ENCODE measurements around the gene LYPLA2.
A peak's percentile ranks its signal among the peaks of the same experiment; 100 is the strongest.

The LYPLA2 gene

GRCh38 chr1:23790696-23791515 is at the start of gene LYPLA2:
Gene LYPLA2 (plus strand): TSS chr1:23791145. CDS start chr1:23792683, 1,538 bp downstream.
- peak; percentile 95 for DNase-seq (ENCODE audit: low spot score)

DNA sequence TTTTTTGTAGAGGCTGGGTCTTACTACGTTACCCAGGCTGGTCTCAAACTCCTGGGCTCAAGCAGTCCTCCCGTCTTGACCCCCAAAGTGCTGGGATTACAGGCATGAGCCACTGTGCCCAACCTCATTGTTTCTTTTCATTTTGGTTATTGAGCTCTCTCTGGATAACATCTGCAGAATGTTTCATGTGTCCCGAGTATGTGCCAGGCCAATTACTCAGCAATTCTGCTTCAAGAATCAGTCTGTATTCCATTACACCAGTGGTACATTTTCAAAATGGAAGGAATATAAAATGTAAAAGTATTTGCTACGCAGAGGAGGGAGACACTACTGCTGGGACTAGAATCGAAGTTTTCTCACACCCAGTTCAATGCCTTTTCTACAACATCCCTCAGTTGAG is 49.3 kb upstream of the LYPLA2 start:
- DNase-seq (ENCODE audit: low spot score), result no peak

GRCh38 chr1:23742670-23743286 is 48.2 kb upstream of the LYPLA2 start:
- no peak for DNase-seq (ENCODE audit: low spot score)

DNA sequence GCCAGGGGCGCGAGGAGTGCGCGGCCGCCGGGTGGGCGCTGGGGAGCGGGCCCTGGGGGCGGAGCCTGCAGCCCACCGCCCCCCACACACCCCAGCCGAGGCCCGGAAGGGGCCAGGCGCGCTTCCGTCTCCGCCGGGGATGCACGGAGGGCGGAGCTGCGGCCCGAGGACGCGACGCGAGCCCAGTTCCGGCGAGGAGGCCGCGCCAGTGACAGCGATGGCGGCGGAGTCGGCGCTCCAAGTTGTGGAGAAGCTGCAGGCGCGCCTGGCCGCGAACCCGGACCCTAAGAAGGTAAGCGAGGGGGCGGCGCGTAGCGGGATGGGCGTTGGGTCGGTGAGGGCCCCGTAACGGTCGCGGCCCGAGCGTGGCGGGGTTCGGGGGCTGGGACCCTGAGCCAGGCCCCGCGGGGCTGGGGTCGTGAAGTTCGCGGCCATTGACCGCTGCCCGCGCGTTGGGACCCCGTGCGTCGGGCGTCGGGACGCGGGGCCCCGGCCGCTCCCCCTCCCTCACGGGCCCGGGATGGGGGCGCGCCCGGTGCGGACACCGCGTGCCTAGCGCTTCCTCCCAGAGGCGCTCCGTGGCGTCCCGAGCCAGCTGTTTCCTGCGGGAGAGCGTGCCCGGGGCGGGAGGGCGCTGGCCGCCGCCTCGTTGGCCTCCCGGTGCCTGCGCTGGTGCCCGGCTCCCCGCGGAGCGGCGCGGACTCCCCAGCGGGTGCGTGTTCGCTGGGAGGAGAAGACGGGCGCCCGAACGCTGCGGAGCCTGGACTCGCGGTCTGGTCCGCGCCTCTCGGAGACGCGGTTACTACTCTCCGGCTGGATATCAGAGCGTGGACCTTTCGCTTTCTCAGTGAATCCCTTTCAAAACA is 47.4 kb upstream of the LYPLA2 start, which contains the start of gene ELOA:
TSS of gene ELOA (plus strand) at position 185 of the 866 bp plus-strand sequence. CDS start at position 218, 33 bp downstream.
- peak; percentile 84 for DNase-seq (ENCODE audit: low spot score)

- no peak for DNase-seq (ENCODE audit: low spot score)
Measured at GRCh38 chr1:23745515-23745914, 45.4 kb upstream of the LYPLA2 start.

GRCh38 chr1:23748016-23748415 is 42.9 kb upstream of the LYPLA2 start:
- DNase-seq (ENCODE audit: low spot score), result no peak

DNA sequence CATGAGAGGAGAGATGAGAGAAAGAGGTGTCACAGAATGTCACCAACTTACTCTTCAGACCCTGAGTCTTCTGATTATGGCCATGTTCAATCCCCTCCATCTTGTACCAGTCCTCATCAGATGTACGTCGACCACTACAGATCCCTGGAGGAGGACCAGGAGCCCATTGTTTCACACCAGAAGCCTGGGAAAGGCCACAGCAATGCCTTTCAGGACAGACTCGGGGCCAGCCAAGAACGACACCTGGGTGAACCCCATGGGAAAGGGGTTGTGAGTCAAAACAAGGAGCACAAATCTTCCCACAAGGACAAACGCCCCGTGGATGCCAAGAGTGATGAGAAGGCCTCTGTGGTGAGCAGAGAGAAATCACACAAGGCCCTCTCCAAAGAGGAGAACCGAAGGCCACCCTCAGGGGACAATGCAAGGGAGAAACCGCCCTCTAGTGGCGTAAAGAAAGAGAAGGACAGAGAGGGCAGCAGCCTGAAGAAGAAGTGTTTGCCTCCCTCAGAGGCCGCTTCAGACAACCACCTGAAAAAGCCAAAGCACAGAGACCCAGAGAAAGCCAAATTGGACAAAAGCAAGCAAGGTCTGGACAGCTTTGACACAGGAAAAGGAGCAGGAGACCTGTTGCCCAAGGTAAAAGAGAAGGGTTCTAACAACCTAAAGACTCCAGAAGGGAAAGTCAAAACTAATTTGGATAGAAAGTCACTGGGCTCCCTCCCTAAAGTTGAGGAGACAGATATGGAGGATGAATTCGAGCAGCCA is 39.7 kb upstream of the LYPLA2 start:
- DNase-seq (ENCODE audit: low spot score), result peak; percentile 41

DNA sequence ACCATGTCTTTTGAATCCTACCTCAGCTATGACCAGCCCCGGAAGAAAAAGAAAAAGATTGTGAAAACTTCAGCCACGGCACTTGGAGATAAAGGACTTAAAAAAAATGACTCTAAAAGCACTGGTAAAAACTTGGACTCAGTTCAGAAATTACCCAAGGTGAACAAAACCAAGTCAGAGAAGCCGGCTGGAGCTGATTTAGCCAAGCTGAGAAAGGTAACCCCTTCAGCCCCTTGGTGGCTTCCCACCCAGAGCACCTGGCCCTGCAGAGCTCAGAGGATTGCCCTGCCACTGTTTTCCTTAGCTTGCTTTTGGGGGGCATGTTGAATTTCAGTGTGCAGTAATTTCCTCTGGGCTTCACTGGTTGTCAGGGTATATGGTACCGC is 39.1 kb upstream of the LYPLA2 start:
- no peak for DNase-seq (ENCODE audit: low spot score)

DNA sequence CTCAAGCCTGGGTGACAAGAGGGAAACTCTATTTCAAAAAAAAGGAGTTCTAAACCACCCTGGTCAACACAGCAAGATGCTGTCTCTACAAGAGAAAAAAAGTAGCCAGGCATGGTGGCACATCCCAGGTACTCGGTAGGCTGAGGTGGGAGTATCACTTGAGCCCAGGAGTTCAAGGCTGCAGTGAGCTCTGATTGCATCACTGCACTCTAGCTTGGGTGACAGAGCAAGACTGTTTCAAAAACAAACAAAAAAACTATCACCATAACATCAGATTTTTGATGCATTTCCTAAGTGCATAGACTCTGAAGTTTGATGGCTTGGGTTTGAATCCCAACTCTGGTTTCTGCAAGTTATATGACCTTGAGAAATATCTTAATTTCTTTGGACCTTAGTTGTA is 38.0 kb upstream of the LYPLA2 start:
- DNase-seq (ENCODE audit: low spot score), result no peak

DNA sequence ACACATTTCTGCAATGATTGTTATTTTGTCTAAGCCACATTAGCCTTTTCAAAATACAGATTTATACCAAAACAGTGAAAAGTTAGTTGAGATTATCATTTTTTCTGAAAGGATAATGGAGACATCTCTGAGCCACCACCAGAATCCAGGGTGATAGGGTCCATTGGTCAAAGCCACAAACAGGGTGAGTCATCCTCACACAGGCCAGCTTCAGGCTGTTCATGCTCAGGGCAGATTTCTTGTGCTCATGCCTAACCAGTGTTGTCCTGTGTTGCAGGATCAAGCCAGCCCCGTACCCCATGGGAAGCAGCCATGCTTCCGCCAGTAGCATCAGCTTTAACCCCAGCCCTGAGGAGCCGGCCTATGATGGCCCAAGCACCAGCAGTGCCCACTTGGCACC is 34.3 kb upstream of the LYPLA2 start:
- DNase-seq (ENCODE audit: low spot score), result no peak

DNA sequence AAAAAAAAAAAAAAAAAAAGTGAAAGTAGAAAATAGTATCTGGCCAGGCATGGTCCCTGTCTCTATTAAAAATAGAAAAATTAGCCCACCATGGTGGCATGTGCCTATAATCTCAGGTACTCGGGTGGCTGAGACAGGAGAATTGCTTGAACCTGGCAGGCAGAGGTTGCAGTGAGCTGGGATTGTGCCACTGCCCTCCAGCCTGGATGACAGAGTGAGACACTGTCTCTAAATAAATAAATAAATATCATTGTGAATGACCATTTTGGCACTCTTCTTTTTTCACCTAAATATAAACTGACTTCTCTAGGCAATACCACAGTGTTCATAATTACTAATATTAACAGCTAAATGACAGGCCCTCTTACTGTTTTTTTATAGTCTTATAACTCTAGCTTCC is 33.1 kb upstream of the LYPLA2 start:
- no peak for DNase-seq (ENCODE audit: low spot score)

DNA sequence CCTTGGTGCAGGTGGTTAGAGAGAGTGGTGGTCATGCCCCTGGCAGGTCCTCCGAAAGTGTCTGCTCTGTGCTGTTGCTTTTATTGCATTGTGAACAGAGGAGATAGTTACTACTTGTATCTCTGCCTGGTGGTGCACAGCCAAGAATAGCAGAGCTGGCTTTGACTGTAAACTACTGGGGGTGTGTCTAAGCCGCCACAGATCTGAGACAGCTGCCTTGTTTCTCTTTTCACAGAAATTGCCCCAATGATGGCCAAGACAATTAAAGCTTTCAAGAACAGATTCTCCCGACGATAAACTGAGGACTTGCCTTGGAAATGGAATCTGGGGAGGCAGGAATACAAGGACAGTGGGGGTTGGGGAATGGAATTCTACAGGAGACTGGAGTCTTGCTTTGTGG is 31.7 kb upstream of the LYPLA2 start:
- DNase-seq (ENCODE audit: low spot score), result peak; percentile 89

- peak; percentile 9 for DNase-seq (ENCODE audit: low spot score)
Measured at GRCh38 chr1:23763041-23763577, 27.8 kb upstream of the LYPLA2 start.

GRCh38 chr1:23768733-23769132 is 22.2 kb upstream of the LYPLA2 start:
- no peak for DNase-seq (ENCODE audit: low spot score)

- DNase-seq (ENCODE audit: low spot score), result peak; percentile 89
Measured at GRCh38 chr1:23772049-23772853, 18.7 kb upstream of the LYPLA2 start.

DNA sequence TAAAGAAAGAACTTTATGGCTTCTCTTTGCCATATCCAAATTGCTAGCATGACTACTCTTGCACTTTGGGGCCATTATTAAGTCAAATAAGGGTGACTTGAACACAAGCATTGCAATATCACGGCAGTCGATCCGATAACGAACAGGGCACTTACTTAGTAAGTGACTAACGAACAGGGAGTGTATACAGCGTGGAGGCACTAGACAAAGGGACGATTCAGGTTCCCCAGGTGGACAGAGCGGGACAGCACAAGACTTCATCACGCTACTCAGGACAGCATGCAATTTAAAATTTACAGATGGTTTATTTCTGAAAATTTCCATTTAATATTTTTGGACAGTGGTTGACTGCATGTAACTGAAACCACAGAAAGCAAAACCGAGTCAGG is 18.1 kb upstream of the LYPLA2 start:
- DNase-seq (ENCODE audit: low spot score), result no peak

GRCh38 chr1:23774174-23774880 is 16.6 kb upstream of the LYPLA2 start:
- DNase-seq (ENCODE audit: low spot score), result no peak

GRCh38 chr1:23776217-23776616 is 14.7 kb upstream of the LYPLA2 start:
- DNase-seq (ENCODE audit: low spot score), result no peak

GRCh38 chr1:23777979-23778814 is 12.7 kb upstream of the LYPLA2 start, which contains the start of gene PITHD1:
Gene PITHD1 (plus strand): TSS chr1:23778418. CDS start chr1:23778516, 98 bp downstream.
- DNase-seq (ENCODE audit: low spot score), result peak; percentile 84
